PC-3 (cell line): ENCODE measurements around the gene TMEM243.

Experiments
- CTCF ChIP-seq: fragments of 300-600 bp; sonication (generic); conservative IDR thresholded peaks from 2 replicates; pipeline ENCODE4 v1.5.1; 2017; ENCODE audit warnings: antibody characterized with exemption, low read depth, mild to moderate bottlenecking, low read length
- EZH2 ChIP-seq: fragments of 300-600 bp; sonication (generic); IDR thresholded peaks from one replicate; pipeline ENCODE4 v1.6.1; 2017; ENCODE audit warnings: antibody characterized with exemption, mild to moderate bottlenecking, low read length; ENCODE audit not compliant: unreplicated experiment

DNA sequence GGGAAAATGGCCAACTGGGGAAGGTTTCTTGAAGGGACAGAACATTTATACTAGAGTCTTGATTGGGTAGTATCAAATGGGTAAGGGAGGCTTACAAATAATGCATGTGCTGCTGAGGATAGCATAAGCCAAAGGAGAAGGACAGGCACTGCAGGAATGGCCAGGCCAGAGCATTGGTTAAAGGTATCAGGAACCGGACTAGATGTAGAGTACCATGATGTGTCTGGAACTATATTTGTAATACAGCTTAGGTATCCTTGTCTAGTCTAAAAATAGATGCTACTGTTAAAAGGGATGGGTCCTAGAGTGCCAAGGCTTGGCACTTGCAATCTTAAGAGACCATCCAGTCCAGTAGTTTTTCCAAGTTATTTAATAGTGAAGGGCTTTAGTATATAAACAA lies 20.3 kb downstream of the TMEM243 start:
- TF ChIP-seq CTCF (no peak), EZH2 (no peak)
